Colonic mucosa (tissue), 2 donors: ENCODE measurements around the gene CYP2J2. TPM values are rescaled to one million over a fixed set of nuclear protein-coding genes. Genes with fewer than 3 reads are reported as not detected.

Experiments
- total RNA-seq, 2 donors: library from RNA; stranded (reverse); fragmentation: NEBNext Ultra II Directional in 1 of 2; extraction: Animal tissue kit (Norgen Biotek cat#: 25700) in 1 of 2; gene quantifications; one replicate each; pipeline ENCODE4 v1.2.1, GENCODE V29; 2021
- donor health status: DM: no; HTN: no; CAD: no.
- donor health status: DM: no; HTN: no; CAD: no.

The CYP2J2 gene
- total RNA-seq, 2 donors from 2014 or later = 39.2 to 56.8 TPM

Other genes starting within 250 kb of the CYP2J2 start
- 10 to 100 TPM; 42.4 to 47.8 TPM for gene HOOK1, start 111.8 kb downstream of the CYP2J2 start, total RNA-seq
- not detected for gene C1orf87, start 147.0 kb upstream of the CYP2J2 start, total RNA-seq